Left lobe of liver (tissue), 2 donors: Measurements from ENCODE around the gene FBXO27. TPM values are rescaled to one million over a fixed set of nuclear protein-coding genes. Genes with fewer than 3 reads are reported as not detected.
"Not testable (repeated sequence)": the region's sequence is repeated elsewhere in the genome, so short reads cannot be mapped to it uniquely, and the experiment has no call there.

Source experiments
- ATAC-seq: fragments of 200-7000 bp; cut with Tn5 transposase; one replicate; pipeline ENCODE4 v1.9.1; 2020; ENCODE audit warnings: mild to moderate bottlenecking, moderate library complexity
- DNase-seq: peaks from one replicate; pipeline ENCODE4 v3.0.0-alpha.2; 2020; ENCODE audit warnings: low spot score
- total RNA-seq: library from RNA; stranded (reverse); gene quantifications from one replicate; pipeline ENCODE4 v1.2.1, GENCODE V29; 2021
- donor health status: DM: no; HTN: no; CAD: no; lungs with moderate emphysema.
- donor health status: DM: no; HTN: yes; CAD: no.

Gene FBXO27
- total RNA-seq, 1 donor from 2014 or later: 15.9 TPM

- DNase-seq, ATAC-seq: not testable (repeated sequence)
These were observed 42.7 kb downstream of the FBXO27 start for GRCh38 chr19:38989614-38990013.

GRCh38 chr19:38989066-38989605 lies 43.2 kb downstream of the FBXO27 start:
- DNase-seq (no peak), ATAC-seq (no peak)

DNA sequence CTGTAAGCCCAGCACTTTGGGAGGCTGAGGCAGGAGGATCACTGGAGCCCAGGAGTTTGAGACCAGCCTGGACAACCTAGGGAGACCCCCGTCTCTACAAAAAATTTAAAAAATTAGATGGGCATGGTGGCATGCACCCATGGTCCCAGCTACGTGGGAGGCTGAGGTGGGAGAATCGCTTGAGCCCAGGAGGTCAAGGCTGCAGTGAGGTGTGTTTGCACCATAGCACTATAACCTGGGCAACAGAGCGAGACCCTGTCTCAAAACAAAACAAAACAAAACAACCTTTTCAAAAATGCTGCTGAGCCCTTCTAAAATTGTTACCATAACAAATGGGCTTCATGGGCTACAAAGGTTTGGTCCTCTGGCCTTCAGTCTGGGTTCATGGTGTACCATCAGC lies 43.7 kb downstream of the FBXO27 start:
- not testable (repeated sequence) for ATAC-seq, DNase-seq

DNA sequence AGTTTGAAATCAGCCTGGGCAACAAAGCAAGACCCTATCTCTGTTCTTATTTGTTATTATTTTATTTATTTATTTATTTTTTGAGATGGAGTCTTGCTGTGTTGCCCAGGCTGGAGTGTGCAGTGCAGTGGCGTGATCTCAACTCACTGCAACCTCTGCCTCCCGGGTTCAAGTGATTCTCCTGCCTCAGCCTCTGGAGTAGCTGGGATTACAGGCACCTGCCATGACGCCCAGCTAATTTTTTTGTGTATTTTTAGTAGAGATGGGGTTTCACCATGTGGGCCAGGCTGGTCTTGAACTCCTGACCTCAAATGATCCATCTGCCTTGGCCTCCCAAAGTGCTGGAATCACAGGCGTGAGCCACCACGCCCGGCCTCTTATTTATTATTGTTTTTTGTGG lies 44.6 kb downstream of the FBXO27 start:
- not testable (repeated sequence) for DNase-seq

DNA sequence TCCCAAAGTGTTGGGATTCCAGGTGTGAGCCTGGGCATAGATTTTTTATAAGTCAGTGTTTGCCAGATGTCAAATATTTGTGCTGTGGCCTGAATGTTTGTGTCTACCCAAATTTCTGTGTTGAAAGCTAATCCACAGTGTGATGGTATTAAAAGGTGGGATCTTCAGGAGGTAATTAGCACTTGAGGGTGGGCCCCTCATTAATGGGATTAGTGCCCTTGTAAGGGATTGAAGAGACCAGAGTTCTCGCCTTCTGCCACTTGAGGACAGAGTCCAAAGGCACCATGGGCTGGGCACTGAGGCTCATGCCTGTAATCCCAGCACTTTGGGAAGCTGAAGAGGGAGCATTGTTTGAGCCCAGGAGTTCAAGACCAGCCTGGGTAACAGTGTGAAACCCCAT lies 47.1 kb downstream of the FBXO27 start:
- no peak for DNase-seq
- no peak for ATAC-seq

More for the DNA sequence above, 44.6 kb downstream of the FBXO27 start:
- not testable (repeated sequence) for ATAC-seq

GRCh38 chr19:38980583-38981374 lies 51.6 kb downstream of the FBXO27 start:
- ATAC-seq: peak; percentile 71
- peak; percentile 90 for DNase-seq

GRCh38 chr19:38979812-38980211 lies 52.5 kb downstream of the FBXO27 start:
- ATAC-seq (no peak), DNase-seq (no peak)

GRCh38 chr19:38978326-38978689 lies 54.0 kb downstream of the FBXO27 start:
- peak; percentile 2 for ATAC-seq
- DNase-seq: peak; percentile 65

DNA sequence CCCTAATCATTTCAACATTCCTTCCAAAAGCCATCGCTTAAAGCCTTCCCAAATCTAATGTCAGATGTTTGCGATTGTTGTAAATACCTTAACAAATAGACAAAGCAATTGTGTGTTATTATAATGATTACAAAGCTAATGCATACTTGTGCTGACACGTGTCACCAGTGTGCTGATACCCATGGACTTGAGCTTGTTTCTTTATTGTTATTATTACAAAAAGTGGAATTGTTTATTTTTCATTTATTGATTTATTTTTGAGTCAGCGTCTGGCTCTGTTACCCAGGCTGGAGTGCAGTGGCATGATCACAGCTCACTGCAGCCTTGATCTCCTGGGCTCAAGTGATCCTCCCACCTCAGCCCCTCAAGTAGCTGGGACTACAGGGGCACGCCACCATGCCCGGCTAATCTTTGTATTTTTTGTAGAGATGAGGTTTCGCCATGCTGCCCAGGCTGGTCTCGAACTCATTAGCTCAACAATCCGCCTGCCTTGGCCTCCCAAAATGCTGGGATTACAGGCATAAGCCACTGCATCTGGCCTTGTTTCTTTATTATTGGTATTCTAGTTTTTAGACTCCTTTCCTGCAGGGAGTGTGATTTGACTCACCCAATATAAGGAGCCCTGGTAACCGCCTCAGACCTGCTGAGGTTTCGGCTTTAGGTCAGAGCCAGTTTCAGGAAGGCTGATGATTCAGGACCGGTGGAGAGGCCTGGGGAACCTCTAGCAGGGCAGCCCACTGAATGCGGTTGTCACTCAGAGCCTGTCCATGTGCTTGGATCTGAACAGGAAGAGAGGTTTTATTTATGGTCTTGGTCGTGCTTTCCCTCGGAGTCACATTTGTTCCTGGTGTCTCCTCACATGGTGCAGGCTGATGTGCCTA lies 54.7 kb downstream of the FBXO27 start:
- no peak for ATAC-seq
- DNase-seq: no peak

DNA sequence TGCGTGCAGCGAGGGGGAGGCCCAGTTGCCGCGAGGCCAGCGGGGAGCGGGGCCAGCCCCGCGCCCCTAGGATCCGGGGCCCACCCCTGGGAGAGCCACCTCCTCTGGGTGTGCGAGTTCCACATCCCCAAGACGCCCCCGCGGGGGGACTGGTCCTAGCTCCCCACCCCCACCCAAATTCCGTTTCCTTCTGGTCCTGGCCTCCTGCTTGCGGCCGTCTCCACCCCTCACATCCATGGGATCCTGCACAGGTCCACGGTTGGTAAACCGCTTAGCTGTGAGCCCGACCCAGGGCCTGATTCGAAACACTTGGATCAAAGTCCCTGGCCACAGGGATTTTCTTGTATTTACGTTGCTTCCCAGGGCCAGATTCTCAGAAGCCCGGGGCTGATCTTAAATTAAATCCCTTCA lies 56.5 kb downstream of the FBXO27 start:
- ATAC-seq (peak; percentile 54), DNase-seq (peak; percentile 67)

GRCh38 chr19:38975214-38975860 lies 57.0 kb downstream of the FBXO27 start, which contains the start of gene FBXO17:
Gene FBXO17, minus strand, starts transcription at chr19:38975742. Its CDS starts 25,423 bp downstream, at chr19:38950319.
- peak; percentile 81 for DNase-seq
- ATAC-seq: peak; percentile 79

GRCh38 chr19:38974624-38975213 lies 57.6 kb downstream of the FBXO27 start:
- no peak for DNase-seq
- no peak for ATAC-seq

Other genes with a start within 250 kb of the FBXO27 start
- gene LGALS7B, start 243.3 kb downstream of the FBXO27 start, total RNA-seq: not detected
- 102 TPM for gene LGALS4, start 219.6 kb downstream of the FBXO27 start, total RNA-seq
- gene ECH1, start 200.8 kb downstream of the FBXO27 start, total RNA-seq: 439 TPM
- gene HNRNPL, start 182.6 kb downstream of the FBXO27 start, total RNA-seq: 93.1 TPM
- gene RINL, start 154.3 kb downstream of the FBXO27 start, total RNA-seq: 5.6 TPM
- 31.2 TPM for gene SIRT2, start 132.9 kb downstream of the FBXO27 start, total RNA-seq
- 19.0 TPM for gene NFKBIB, start 132.6 kb downstream of the FBXO27 start, total RNA-seq
- 0.18 TPM for gene CCER2, start 120.4 kb downstream of the FBXO27 start, total RNA-seq
- gene SARS2, start 101.8 kb downstream of the FBXO27 start, total RNA-seq: 12.8 TPM
- gene MRPS12, start 101.6 kb downstream of the FBXO27 start, total RNA-seq: 24.2 TPM
- gene FBXO17, start 56.8 kb downstream of the FBXO27 start, total RNA-seq: 64.3 TPM
- gene ACP7, start 51.8 kb upstream of the FBXO27 start, total RNA-seq: not detected
- gene PAK4, start 93.2 kb upstream of the FBXO27 start, total RNA-seq: 19.4 TPM
- gene NCCRP1, start 164.4 kb upstream of the FBXO27 start, total RNA-seq: 0.08 TPM
- 1.6 TPM for gene SYCN, start 171.7 kb upstream of the FBXO27 start, total RNA-seq
- gene IFNL3, start 212.5 kb upstream of the FBXO27 start, total RNA-seq: not detected
- gene IFNL4, start 216.3 kb upstream of the FBXO27 start, total RNA-seq: not detected
- gene IFNL2, start 235.8 kb upstream of the FBXO27 start, total RNA-seq: not detected